ENCODE data around the gene SOHLH1. TPM values are rescaled to one million over a fixed set of nuclear protein-coding genes. Genes with fewer than 3 reads are reported as not detected.

The SOHLH1 gene
- total RNA-seq, 1 donor, result not detected

DNA sequence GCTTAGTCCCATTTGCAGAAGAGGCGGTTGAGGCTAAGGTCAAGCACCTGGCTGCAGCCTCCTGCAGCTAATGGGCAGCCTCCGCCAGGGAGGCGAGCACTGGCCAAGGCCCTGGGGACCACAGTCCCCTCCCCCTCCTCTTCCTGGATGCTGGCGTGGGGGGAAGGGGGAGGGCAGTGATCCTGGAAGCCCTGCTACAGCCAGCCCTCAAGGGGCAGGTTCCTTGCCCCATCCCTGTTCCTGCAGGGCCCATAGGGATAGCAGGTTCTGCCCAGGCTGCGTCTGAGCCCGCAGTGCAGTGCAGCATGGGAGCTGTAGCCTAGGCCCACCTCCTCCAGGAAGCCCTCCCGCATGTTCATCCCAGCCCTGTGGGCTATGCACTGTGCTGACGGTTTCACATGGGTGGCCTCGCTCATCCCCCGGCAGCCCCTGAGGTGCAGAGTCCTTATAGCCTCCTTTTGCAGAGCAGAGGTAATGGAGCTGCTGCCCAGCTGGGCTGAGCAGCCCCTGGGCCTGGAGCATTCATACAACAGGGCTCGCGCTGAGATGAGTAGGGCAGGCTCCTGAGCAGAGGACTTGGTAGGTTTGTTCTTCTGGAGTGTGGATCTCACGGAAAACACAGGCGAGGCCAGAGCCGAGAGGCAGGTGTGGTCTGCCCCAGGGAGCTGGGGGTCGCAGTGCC, 38.7 kb upstream of the SOHLH1 start:
- TF ChIP-seq, protein P1, sequence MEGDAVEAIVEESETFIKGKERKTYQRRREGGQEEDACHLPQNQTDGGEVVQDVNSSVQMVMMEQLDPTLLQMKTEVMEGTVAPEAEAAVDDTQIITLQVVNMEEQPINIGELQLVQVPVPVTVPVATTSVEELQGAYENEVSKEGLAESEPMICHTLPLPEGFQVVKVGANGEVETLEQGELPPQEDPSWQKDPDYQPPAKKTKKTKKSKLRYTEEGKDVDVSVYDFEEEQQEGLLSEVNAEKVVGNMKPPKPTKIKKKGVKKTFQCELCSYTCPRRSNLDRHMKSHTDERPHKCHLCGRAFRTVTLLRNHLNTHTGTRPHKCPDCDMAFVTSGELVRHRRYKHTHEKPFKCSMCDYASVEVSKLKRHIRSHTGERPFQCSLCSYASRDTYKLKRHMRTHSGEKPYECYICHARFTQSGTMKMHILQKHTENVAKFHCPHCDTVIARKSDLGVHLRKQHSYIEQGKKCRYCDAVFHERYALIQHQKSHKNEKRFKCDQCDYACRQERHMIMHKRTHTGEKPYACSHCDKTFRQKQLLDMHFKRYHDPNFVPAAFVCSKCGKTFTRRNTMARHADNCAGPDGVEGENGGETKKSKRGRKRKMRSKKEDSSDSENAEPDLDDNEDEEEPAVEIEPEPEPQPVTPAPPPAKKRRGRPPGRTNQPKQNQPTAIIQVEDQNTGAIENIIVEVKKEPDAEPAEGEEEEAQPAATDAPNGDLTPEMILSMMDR (IDR thresholded peaks at IDR 0.05; ENCODE audit: insufficient read depth, low read depth, low read length), result no peak
- H3K4me3 ChIP-seq (ENCODE audit: low read depth, low read length), result no peak overlapping the region
- DNase-seq (ENCODE audit: low read depth), result no peak

DNA sequence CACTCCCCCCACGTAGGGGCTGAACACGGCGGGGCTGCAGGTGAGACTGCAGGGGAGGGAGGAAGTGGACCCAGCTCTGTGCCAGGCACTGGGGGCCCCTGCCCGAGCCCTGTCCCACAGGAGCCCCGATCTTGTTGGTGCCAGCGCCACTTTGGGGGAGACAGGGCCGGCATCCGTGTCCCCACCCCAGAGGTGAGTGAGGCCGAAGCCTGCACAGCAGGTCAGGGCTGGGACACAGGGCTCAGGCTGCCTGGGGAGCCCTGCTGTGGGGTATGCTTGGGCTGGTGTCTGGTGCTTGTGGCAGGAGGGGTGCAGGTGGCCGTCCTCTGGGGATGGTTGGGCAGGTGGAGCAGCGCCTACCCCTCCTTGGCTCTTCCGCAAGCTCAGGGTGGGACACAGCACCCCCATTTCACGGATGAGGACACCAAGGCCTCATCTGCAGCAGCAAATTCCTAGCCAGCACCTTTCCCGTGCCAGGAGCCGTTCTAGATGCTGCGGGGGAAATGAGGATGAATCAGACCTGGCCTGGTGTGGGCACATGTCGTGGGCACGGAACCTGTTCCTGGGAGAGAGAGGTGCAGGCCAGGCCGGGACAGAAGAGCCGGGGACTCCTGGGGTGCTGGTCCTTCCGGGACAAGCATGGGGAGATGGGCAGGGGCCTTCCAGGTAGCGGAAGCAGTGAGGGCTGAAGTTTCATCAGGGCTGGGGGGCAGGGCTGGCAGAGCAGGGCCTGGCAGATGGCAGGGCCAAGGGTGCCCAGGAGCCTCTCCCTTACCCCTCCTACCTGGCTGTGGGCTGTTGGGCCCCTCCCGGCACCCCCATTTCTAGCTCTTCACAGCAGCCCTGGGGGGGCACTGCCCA, 37.9 kb upstream of the SOHLH1 start:
- TF ChIP-seq, protein P1 (IDR thresholded peaks at IDR 0.05; ENCODE audit: insufficient read depth, low read depth, low read length), result no peak
- no peak overlapping the region for H3K4me3 ChIP-seq (ENCODE audit: low read depth, low read length)
- no peak for DNase-seq (ENCODE audit: low read depth)

DNA sequence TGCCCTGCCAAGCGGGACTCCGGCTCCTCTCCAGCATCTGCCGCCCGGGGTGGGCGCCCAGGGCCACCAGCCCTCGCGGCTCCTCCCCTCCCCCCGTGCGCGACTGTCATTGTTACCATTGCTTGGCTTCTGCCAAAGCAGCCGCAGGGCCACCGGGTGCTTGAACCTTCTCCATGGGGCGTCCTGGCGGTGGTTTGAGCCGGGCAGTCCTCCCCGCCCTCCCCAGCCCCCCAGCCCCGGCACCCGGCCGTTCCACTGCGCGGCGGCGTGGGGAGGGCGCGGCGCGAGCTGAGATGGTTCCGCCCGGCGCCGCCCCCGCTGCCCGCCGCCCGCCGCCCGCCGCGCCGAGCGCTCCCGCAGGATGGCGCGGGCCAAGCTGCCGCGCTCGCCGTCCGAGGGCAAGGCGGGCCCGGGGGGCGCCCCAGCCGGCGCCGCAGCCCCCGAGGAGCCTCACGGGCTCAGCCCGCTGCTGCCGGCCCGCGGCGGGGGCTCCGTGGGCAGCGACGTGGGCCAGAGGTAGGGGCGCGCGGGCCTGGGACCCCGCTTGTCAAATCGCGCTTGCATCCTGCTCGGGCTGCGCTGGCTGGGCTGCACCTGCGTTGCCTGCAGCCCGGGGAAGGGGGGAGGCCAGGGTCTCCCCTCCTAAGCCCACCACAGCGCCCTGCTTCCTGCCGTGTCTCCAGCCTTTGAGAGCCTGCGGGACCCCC, 37.1 kb upstream of the SOHLH1 start:
- TF ChIP-seq, protein P1 (IDR thresholded peaks at IDR 0.05; ENCODE audit: insufficient read depth, low read depth, low read length), result no peak
- DNase-seq (ENCODE audit: low read depth), result no peak
- H3K4me3 ChIP-seq (ENCODE audit: low read depth, low read length), result no peak overlapping the region

DNA sequence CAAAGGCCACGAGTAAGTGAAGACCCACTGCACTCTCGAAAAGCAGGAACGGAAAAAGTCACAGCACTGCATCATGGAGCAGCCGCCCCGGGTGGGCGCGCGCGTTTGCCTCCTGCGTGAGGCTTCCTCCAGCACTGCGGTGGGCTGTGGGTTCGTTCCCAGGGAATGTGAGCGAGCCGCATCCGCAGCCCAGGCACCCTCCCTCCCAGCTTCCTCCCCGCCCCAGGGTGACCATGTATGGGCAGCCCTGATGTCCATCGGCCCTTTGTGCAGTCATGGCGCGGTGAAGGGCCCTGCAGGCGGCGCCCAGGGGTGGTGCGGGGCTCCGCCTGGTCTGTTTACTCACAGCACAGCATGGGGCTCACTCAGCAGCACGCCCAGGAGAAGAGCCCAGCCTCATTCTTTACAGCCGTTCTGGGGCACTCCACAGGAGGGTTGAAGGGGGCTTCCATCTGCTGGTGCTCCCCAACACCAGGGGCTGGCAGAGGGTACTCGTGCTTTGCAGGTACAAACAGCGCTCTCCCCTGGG, 35.4 kb upstream of the SOHLH1 start:
- no peak overlapping the region for H3K4me3 ChIP-seq (ENCODE audit: low read depth, low read length)
- TF ChIP-seq, protein P1 (IDR thresholded peaks at IDR 0.05; ENCODE audit: insufficient read depth, low read depth, low read length), result no peak
- DNase-seq (ENCODE audit: low read depth), result no peak

DNA sequence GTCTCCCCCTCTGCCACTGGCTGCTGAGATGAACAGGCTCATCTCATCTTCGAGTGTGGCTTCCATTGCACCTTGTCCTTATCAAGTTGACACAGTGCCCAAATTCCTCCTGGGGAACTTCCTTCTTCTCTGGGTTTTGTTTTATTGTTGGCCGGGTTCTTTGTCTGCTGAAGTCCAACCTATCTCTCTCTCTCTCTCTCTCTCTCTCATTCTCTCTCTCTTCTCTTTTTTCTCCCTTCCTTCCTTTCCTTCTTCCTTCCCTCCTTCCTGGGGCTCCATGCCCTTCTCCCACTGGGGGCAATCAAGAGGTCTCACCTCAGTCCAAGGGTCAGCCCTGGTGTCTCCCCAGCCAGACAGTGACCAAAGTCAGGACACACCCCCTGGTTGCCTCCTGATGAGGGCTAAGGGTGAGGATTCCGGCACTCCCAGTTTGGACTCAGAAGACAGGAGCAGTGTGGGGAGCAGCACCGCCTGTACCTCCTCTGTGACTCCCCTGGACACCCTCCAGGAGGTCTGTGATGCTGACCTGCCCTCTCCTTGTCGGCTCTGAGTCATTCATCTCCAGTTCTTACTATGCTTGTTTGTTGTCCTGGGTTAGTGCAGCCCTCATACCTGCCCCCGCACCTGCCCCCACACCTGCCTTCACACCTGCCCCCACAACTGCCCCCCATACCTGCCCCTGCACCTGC, 33.4 kb upstream of the SOHLH1 start:
- H3K4me3 ChIP-seq (ENCODE audit: low read depth, low read length), result no peak overlapping the region
- TF ChIP-seq, protein P1 (IDR thresholded peaks at IDR 0.05; ENCODE audit: insufficient read depth, low read depth, low read length), result no peak
- DNase-seq (ENCODE audit: low read depth), result no peak

GRCh38 chr9:135731454-135731853, 32.2 kb upstream of the SOHLH1 start:
- TF ChIP-seq, protein P1 (IDR thresholded peaks at IDR 0.05; ENCODE audit: insufficient read depth, low read depth, low read length), result no peak
- no peak for DNase-seq (ENCODE audit: low read depth)
- no peak overlapping the region for H3K4me3 ChIP-seq (ENCODE audit: low read depth, low read length)

Measured in fibroblast of villous mesenchyme (primary cell).